SU-DHL-6 (cell line): ENCODE data around the gene MGRN1.

Experiments
- H2AFZ ChIP-seq: fragments of 200-600 bp; sonication (generic); 2 replicates; pipeline ENCODE4 v1.6.1; 2014; ENCODE audit warnings: low read depth, mild to moderate bottlenecking, moderate library complexity, mixed read lengths, antibody characterized with exemption, low read length; ENCODE audit not compliant: severe bottlenecking
- H3F3A ChIP-seq: fragments of 200-600 bp; shearing (Covaris generic); 2 replicates; pipeline ENCODE4 v1.6.0; 2016; ENCODE audit warnings: antibody characterized with exemption, mild to moderate bottlenecking; ENCODE audit not compliant: insufficient read depth
- H3K27ac ChIP-seq: fragments of 200-600 bp; sonication (generic); 2 replicates; pipeline ENCODE4 v1.5.1; 2016; ENCODE audit warnings: low read depth, mild to moderate bottlenecking, low read length, moderate library complexity, mixed read lengths
- H3K27me3 ChIP-seq: fragments of 200-600 bp; sonication (generic), shearing (Covaris generic); 2 replicates; pipeline ENCODE4 v1.6.0; 2014; ENCODE audit warnings: mild to moderate bottlenecking, low read length
- H3K36me3 ChIP-seq: fragments of 200-600 bp; sonication (generic); 2 replicates; pipeline ENCODE4 v1.6.1; 2014; ENCODE audit warnings: mild to moderate bottlenecking, low read length, mixed read lengths
- H3K4me2 ChIP-seq: fragments of 300-600, 200-600 bp; shearing (Covaris generic), sonication (generic); 2 replicates; pipeline ENCODE4 v1.6.0; 2014; ENCODE audit warnings: low read length, low read depth, mild to moderate bottlenecking; ENCODE audit not compliant: poor library complexity, severe bottlenecking
- H3K4me3 ChIP-seq: fragments of 200-600 bp; sonication (generic); 2 replicates; pipeline ENCODE4 v1.5.1; 2014; ENCODE audit warnings: antibody characterized with exemption, low read length, mild to moderate bottlenecking, mixed read lengths; ENCODE audit not compliant: insufficient read depth, poor library complexity, severe bottlenecking
- H3K79me2 ChIP-seq: fragments of 200-600 bp; sonication (generic); 2 replicates; pipeline ENCODE4 v1.6.1; 2014; ENCODE audit warnings: mild to moderate bottlenecking, low read length, moderate library complexity; ENCODE audit not compliant: insufficient read depth
- H3K9ac ChIP-seq: fragments of 200-600 bp; sonication (generic); 2 replicates; pipeline ENCODE4 v1.7.0; 2014; ENCODE audit warnings: mild to moderate bottlenecking, low read length
- H3K9me2 ChIP-seq: fragments of 200-600 bp; sonication (generic); replicated peaks from 2 replicates; pipeline ENCODE4 v1.6.1; 2014; ENCODE audit warnings: low read length; ENCODE audit not compliant: insufficient read depth
- H3K9me3 ChIP-seq: fragments of 200-600 bp; sonication (generic); 2 replicates; pipeline ENCODE4 v1.6.1; 2014; ENCODE audit warnings: low read length, mixed read lengths; ENCODE audit not compliant: insufficient read depth
- H4K20me1 ChIP-seq: fragments of 200-600 bp; sonication (generic); 2 replicates; pipeline ENCODE4 v1.6.1; 2014; ENCODE audit warnings: low read depth, mild to moderate bottlenecking, antibody characterized with exemption, low read length, moderate library complexity, mixed read lengths
- EZH2phosphoT487 ChIP-seq: fragments of 200-600 bp; sonication (generic), shearing (Covaris generic); conservative IDR thresholded peaks from 2 replicates; pipeline ENCODE4 v1.6.1; 2018; ENCODE audit warnings: mild to moderate bottlenecking, antibody characterized with exemption, low read length, moderate library complexity, mixed read lengths
- TF ChIP-seq, protein P1 (sequence below): fragments of 200-600 bp; sonication (generic); IDR thresholded peaks from one replicate; pipeline ENCODE4 v1.5.1; 2017; ENCODE audit warnings: antibody characterized with exemption, mild to moderate bottlenecking, low read length, moderate library complexity; ENCODE audit not compliant: insufficient read depth, poor library complexity, severe bottlenecking

Gene MGRN1

DNA sequence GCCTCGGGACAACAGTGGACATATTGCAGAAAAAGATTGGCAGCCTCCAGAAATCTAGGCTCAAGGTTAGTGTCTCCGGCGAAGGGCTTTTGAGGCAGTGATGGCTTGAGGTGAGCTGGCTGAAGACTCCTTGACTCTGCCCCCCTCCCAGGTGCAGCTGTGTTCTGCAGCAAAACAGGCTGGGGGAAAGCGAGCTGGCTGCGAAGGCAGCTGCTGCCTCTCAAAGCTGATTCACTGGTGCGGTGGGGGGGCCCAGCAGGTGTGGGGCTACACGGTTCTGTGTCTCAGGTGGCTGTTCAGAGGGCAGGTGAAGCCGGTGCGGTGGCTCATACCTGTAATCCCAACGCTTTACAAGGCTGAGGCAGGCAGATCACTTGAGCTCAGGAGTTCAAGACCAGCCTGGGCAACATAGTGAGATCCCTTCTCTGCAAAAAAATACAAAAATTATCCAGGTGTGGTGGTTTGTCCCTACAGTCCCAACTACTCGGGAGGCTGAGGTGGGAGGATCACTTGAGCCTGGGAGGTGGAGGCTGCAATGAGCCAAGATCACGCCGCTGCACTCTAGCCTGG lies 45.6 kb upstream of the MGRN1 start:
- Histone ChIP-seq H3K9ac (no peak overlapping the region), H3K4me3 (no peak overlapping the region), H3F3A (no peaks in the 10 kb centered on the region)

DNA sequence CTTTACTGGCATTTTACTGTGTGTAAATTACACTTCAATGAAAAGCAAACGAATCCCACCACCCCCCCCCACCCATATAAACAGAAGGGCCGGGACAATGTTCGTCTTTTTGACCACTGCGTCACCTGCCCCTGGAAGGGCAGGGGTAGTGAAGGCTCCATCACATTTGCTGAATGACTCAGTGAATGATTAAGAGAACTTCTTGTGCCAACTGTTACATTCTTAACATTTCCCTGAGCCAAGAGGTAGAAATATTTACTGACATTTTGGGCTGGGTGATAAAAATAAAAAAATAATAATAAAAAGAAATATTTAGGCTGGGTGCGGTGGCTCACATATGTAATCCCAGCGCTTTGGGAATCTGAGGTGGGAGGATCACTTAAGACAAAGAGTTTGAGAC lies 44.4 kb upstream of the MGRN1 start:
- H3K27ac ChIP-seq = no peak overlapping the region
- TF ChIP-seq EZH2phosphoT487 = no peak
- TF ChIP-seq, protein P1, sequence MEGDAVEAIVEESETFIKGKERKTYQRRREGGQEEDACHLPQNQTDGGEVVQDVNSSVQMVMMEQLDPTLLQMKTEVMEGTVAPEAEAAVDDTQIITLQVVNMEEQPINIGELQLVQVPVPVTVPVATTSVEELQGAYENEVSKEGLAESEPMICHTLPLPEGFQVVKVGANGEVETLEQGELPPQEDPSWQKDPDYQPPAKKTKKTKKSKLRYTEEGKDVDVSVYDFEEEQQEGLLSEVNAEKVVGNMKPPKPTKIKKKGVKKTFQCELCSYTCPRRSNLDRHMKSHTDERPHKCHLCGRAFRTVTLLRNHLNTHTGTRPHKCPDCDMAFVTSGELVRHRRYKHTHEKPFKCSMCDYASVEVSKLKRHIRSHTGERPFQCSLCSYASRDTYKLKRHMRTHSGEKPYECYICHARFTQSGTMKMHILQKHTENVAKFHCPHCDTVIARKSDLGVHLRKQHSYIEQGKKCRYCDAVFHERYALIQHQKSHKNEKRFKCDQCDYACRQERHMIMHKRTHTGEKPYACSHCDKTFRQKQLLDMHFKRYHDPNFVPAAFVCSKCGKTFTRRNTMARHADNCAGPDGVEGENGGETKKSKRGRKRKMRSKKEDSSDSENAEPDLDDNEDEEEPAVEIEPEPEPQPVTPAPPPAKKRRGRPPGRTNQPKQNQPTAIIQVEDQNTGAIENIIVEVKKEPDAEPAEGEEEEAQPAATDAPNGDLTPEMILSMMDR = no peak
- H3F3A ChIP-seq = no peaks in the 10 kb centered on the region
- no peak overlapping the region for H2AFZ ChIP-seq
- no peaks in the 10 kb centered on the region for H3K9me3 ChIP-seq
- no peaks in the 10 kb centered on the region for H3K36me3 ChIP-seq
- no peak overlapping the region for H3K4me3 ChIP-seq
- no peaks in the 10 kb centered on the region for H3K9me2 ChIP-seq
- H3K79me2 ChIP-seq = no peaks in the 10 kb centered on the region
- H4K20me1 ChIP-seq = no peaks in the 10 kb centered on the region
- no peak overlapping the region for H3K4me2 ChIP-seq
- no peaks in the 10 kb centered on the region for H3K27me3 ChIP-seq
- no peak overlapping the region for H3K9ac ChIP-seq

More for the DNA sequence above, 45.6 kb upstream of the MGRN1 start:
- Histone ChIP-seq H3K27ac (no peak overlapping the region), H2AFZ (no peak overlapping the region), H4K20me1 (no peaks in the 10 kb centered on the region), H3K9me3 (no peaks in the 10 kb centered on the region), H3K27me3 (no peaks in the 10 kb centered on the region), H3K9me2 (no peaks in the 10 kb centered on the region), H3K79me2 (no peaks in the 10 kb centered on the region), H3K36me3 (no peaks in the 10 kb centered on the region), H3K4me2 (no peak overlapping the region)
- TF ChIP-seq EZH2phosphoT487 = no peak
- TF ChIP-seq, protein P1 = no peak

DNA sequence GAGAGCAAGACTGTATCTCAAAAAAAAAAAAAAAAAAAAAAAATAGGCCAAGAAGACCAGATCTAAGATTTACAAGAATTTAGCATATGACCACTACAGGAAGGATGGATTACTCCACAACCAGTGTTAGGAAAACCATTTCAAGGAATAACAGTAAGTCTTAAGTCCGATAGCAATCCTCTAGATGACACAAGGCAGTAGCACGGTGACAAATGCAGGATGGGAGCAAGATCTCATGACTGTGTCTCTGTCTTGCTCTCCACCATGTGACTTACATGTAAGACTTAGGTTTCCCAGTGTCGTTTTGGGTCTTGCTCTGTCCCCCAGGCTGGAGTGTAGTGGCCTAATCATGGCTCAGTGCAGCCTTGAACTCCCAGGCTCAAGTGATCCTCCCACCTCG lies 40.7 kb upstream of the MGRN1 start:
- no peaks in the 10 kb centered on the region for H3K36me3 ChIP-seq
- no peak overlapping the region for H3K4me2 ChIP-seq
- no peak overlapping the region for H3K9ac ChIP-seq
- H3K79me2 ChIP-seq = no peaks in the 10 kb centered on the region
- H4K20me1 ChIP-seq = no peaks in the 10 kb centered on the region
- H3K4me3 ChIP-seq = no peak overlapping the region
- H2AFZ ChIP-seq = no peak overlapping the region
- no peaks in the 10 kb centered on the region for H3K9me3 ChIP-seq
- H3K9me2 ChIP-seq = no peaks in the 10 kb centered on the region
- H3K27me3 ChIP-seq = no peaks in the 10 kb centered on the region
- TF ChIP-seq, protein P1 = no peak
- TF ChIP-seq EZH2phosphoT487 = no peak
- H3F3A ChIP-seq = no peaks in the 10 kb centered on the region
- H3K27ac ChIP-seq = no peak overlapping the region

DNA sequence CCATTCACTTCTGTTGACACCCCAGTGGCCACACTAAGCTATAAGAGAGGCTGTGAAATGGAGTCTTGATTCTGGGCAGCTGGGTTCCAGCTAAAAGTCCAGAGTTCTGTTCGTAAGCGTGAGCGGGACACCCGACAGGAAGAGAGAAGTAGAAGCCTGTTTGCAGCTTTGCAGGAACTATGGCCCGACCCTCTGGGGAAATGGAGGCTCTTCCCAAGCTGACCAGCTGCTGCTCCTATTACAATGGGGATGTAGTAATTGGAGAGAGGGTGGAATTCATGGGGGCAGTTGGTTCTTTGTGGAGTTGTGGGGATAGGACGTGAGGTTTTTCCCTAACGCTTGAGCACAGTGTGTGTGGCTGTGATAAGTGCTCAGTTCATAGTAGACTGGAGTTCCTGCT lies 38.3 kb upstream of the MGRN1 start:
- Histone ChIP-seq H3K4me3 (no peak overlapping the region), H3K9ac (no peak overlapping the region), H4K20me1 (no peaks in the 10 kb centered on the region), H3K9me3 (no peaks in the 10 kb centered on the region), H3K79me2 (no peaks in the 10 kb centered on the region), H3K36me3 (no peaks in the 10 kb centered on the region), H3K4me2 (no peak overlapping the region), H3K9me2 (no peaks in the 10 kb centered on the region), H2AFZ (no peak overlapping the region), H3K27me3 (no peaks in the 10 kb centered on the region), H3K27ac (no peak overlapping the region), H3F3A (no peaks in the 10 kb centered on the region)
- no peak for TF ChIP-seq EZH2phosphoT487
- TF ChIP-seq, protein P1 = no peak
